ENCODE data around the gene WWOX. TPM values are rescaled to one million over a fixed set of nuclear protein-coding genes. Genes with fewer than 3 reads are reported as not detected.

The WWOX gene
- total and polyA plus RNA-seq, 2 of the 8 experiments (the other 6 are each of a cell fraction or from before 2014, with no cell fraction given), result 5.4 to 16.7 TPM

GRCh38 chr16:79042141-79042540, 942.7 kb downstream of the WWOX start (continued):
- TF ChIP-seq CHD7 (IDR thresholded peaks at IDR 0.05; ENCODE audit: insufficient replicate concordance, low read length), result no peak
- no peak for TF ChIP-seq HDAC6 (IDR thresholded peaks at IDR 0.05; ENCODE audit: low read depth, low read length)
- no peak for TF ChIP-seq BRCA1 (IDR thresholded peaks at IDR 0.05; ENCODE audit: low read depth, low read length)
- no peak for TF ChIP-seq MAFK (IDR thresholded peaks at IDR 0.05; ENCODE audit: low read depth, low read length)
- TF ChIP-seq BCL11A (IDR thresholded peaks at IDR 0.05; ENCODE audit: low read depth in 2 of 2, low read length in 2 of 2), result no peak
- TF ChIP-seq ZNF274 (IDR thresholded peaks at IDR 0.05; ENCODE audit: borderline replicate concordance, extremely low read depth, low read length), result no peak
- no peak for TF ChIP-seq RNF2 (IDR thresholded peaks at IDR 0.05; ENCODE audit: borderline replicate concordance, low read depth, low read length, missing control alignments, poor library complexity, severe bottlenecking)

Measured in H1 (cell line).